NCI-H128 (cell line): ENCODE data around the gene ANKUB1.

Experiments used
- DNase-seq: peaks from one replicate; lab custom pipeline; 2025; ENCODE audit not compliant: unreplicated experiment; lab: John Stamatoyannopoulos, UW

Gene ANKUB1

GRCh38 chr3:149810846-149811245, 18.5 kb upstream of the ANKUB1 start:
- no peak for DNase-seq

- DNase-seq = no peak
Measured at GRCh38 chr3:149809699-149810098, 17.3 kb upstream of the ANKUB1 start.

GRCh38 chr3:149808209-149808829, 16.0 kb upstream of the ANKUB1 start:
- peak; percentile 42 for DNase-seq

GRCh38 chr3:149806171-149806778, 13.9 kb upstream of the ANKUB1 start:
- DNase-seq = no peak

GRCh38 chr3:149801639-149802038, 9.3 kb upstream of the ANKUB1 start:
- DNase-seq = no peak

GRCh38 chr3:149801195-149801594, 8.8 kb upstream of the ANKUB1 start:
- no peak for DNase-seq

GRCh38 chr3:149800693-149801092, 8.3 kb upstream of the ANKUB1 start:
- DNase-seq = no peak

- no peak for DNase-seq
Measured at GRCh38 chr3:149796026-149796425, 3.7 kb upstream of the ANKUB1 start.

- DNase-seq = no peak
Measured at GRCh38 chr3:149790698-149791097, 1.7 kb downstream of the ANKUB1 start.

- DNase-seq = no peak
Measured at GRCh38 chr3:149790268-149790667, 2.1 kb downstream of the ANKUB1 start.

GRCh38 chr3:149784064-149784704, 8.2 kb downstream of the ANKUB1 start:
- DNase-seq = no peak

- no peak for DNase-seq
Measured at GRCh38 chr3:149783576-149783975, 8.8 kb downstream of the ANKUB1 start.

GRCh38 chr3:149781741-149782140, 10.6 kb downstream of the ANKUB1 start:
- no peak for DNase-seq

GRCh38 chr3:149781211-149781610, 11.1 kb downstream of the ANKUB1 start:
- no peak for DNase-seq

GRCh38 chr3:149777414-149778214, 14.7 kb downstream of the ANKUB1 start:
- DNase-seq = no peak

- no peak for DNase-seq
Measured at GRCh38 chr3:149776170-149776569, 16.2 kb downstream of the ANKUB1 start.

- no peak for DNase-seq
Measured at GRCh38 chr3:149772861-149773260, 19.5 kb downstream of the ANKUB1 start.

- no peak for DNase-seq
Measured at GRCh38 chr3:149771652-149772271, 20.6 kb downstream of the ANKUB1 start.

GRCh38 chr3:149770246-149770645, 22.1 kb downstream of the ANKUB1 start:
- no peak for DNase-seq

GRCh38 chr3:149768704-149769103, 23.6 kb downstream of the ANKUB1 start:
- no peak for DNase-seq

GRCh38 chr3:149767720-149768119, 24.6 kb downstream of the ANKUB1 start:
- no peak for DNase-seq
